Right ventricle myocardium superior (tissue), 1 donor: ENCODE data around the gene FLT1. TPM values are rescaled to one million over a fixed set of nuclear protein-coding genes. Genes with fewer than 3 reads are reported as not detected.

Experiments used
- ATAC-seq: fragments of 200-7000 bp; cut with Tn5 transposase; one replicate; pipeline ENCODE4 v1.9.1; 2020; ENCODE audit warnings: mild to moderate bottlenecking; ENCODE audit not compliant: poor library complexity
- DNase-seq: peaks from one replicate; pipeline ENCODE4 v3.0.0-alpha.2; 2020
- intact Hi-C: fragments of 100-400 bp; cut with DNase I; formaldehyde crosslinking; loops from one replicate; pipeline ENCODE4 v1.11.2; 2022
- total RNA-seq: library from RNA; stranded (reverse); fragmentation: NEBNext Ultra II Directional; extraction: Animal tissue kit (Norgen Biotek cat#: 25700); gene quantifications from one replicate; pipeline ENCODE4 v1.2.1, GENCODE V29; 2021
- donor health status: DM: no; HTN: yes; CAD: no; lungs with severe emphysema.

FLT1 gene
- total RNA-seq, 1 donor from 2014 or later = 42.0 TPM

DNA sequence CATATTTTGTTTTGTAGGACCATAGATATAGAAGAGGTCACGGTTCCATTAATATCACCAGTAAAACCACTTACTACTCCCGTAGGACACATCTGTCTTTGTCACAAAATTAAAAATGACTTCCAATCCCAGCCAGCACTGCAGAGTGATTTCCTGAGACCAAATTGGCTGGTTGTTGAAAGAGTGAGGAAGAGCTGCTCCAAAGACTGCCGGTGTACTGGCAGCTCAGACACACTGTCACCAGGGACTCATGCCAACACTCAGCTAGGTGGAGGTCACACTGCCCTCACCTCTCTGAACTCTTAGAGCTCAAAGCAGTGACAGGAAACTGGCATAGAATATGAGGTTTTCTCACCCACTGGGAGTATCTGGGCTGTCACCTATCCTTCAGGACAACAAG lies 52.1 kb downstream of the FLT1 start:
- intact Hi-C loops = no loop called here
- no peak for DNase-seq
- peak; percentile 90 for ATAC-seq

DNA sequence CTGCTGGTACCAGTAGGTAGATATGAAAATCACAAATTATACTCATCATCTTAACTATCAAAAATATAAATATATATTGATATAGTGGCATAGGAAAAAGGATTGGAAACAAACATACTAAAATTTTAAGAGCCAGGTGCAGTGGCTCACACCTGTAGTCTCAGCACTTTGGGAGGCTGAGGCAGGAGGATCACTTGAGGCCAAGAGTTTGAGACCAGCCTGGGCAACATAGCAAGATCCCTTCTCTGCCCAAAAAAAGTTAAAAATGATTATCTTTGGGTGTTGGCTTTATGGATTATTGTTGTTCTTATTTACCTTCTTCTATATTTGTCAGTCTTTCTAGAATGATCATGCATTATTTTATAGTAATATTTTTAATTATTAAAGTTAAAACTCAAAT lies 53.4 kb downstream of the FLT1 start:
- no peak for ATAC-seq
- intact Hi-C loops = no loop called here
- no peak for DNase-seq

DNA sequence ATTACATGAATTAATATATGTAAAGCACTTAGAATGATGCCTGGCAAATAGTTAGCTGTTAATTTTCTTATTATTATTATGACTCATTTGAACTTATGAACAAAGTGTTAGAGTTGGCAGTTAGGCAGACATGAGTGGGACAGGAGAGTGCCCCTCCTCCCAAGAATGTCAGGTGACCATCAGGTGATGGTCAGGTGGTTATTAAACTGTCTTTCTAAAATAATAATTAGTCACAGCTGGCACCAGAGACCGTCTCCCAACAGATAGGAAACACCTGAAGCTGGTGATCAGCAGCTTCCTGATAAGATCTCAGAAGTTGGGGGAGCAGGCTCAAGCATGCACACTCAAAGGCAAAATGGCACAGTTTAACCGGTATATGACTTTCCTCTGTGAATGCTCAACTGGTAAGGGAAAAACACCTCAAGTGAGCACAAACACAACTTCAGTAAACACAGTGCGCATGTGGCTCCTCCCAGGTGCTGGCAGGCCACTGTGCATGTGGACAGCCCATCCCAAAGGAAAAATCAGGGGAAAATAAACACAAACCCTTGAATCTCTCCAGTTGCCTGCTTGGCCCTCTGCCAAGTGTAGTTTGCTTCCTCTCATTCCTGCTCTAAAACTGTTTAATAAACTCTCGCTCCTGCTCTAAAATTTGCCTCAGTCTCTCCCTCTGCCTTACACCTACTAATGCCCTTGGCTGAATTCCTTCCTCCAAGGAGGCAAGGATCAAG lies 54.0 kb downstream of the FLT1 start:
- DNase-seq (no peak), ATAC-seq (no peak)
- intact Hi-C loops = no loop called here

DNA sequence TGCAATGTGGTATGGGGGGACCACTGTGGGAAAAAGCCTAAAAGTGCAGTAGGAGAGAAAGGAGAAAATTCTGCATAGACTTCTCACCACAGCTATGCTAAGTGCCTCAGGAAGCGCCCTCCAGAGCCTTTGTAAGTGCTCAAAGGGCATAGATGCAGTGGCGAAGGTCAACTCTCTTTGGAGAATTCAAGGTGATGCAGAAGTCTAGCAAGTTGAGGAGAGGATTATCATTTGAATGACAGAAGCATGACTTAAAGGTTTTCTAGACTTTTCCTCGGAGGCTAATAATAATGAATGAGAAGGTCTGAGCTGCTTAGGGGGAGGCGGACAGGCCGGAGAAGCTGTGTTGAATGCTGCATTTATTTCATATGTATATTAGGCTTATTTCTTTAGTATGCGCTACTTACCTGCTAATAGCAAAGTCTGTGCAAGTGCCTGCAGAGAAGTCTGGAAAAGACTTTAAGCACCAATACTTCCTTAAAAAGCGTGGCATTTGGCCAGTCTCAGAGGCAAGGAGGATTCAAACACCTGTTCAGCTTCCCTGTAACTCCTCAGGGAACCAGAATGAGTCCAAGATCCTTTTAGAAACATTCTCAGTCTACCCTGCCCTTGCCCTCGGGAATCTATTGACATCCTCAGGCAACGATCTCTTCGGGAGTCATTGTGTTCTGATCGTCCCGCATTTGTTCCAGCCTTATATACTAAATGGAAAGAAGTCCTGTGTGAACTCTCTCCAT lies 56.2 kb downstream of the FLT1 start:
- intact Hi-C loops = no loop called here
- no peak for ATAC-seq

DNA sequence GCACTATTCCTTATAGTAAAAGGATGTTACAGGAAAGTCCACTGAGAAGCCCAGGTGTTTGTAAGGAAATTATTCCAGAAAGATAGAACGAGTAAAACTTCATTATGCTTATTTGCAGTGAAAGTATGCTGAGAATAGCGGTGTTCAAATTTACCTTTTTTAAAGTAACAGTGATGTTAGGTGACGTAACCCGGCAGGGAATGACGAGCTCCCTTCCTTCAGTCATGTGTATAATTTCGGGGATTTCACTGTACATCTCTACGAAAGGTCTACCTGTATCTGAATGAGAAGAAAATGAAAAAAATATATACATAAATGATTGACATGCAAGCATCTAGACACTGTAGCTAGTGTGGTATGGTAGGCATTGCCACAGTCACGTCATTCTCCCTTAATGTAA lies 56.9 kb downstream of the FLT1 start:
- intact Hi-C loops = no loop called here
- no peak for ATAC-seq
- no peak for DNase-seq

More for the DNA sequence above, 56.2 kb downstream of the FLT1 start:
- DNase-seq = no peak

DNA sequence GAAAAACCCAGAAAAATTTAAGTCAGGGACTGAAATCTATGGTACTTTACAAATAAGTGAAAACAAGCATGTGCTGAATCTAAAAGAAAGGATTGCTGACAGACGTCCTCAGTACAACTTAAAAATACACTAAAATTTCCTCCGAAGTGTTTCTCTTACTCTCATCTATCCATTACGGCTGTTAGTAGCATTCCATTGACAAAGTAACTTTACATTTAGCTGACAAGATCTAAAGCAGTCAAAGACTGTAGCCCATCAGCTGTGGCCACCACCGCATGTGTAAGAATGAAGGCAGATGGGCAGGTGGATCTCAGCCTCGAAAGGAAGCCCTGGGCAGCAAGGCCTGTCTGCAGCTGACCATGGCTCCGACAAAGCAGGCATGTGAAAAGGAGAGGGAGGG lies 59.0 kb downstream of the FLT1 start:
- ATAC-seq (no peak), DNase-seq (no peak)
- intact Hi-C loops = no loop called here

DNA sequence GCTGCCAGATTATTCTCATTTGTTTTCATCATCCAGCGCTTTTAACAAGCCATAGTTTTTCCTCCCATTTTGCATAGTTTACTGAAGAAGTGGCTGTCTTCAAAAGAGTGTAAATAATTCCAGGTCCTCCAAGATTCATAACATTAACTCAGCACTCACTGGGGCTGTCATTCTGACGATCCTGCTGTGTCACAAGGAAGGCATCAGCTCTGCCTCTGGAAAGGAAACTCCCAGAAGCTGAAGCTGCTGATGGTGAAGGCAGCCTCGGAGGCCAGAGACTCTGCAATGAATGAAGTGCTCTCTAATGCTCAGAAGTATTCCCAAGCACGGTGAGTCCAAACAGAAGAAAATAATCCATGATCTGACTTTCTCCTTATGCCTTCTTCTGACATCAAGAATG lies 60.0 kb downstream of the FLT1 start:
- no peak for DNase-seq
- intact Hi-C loops = no loop called here
- no peak for ATAC-seq

DNA sequence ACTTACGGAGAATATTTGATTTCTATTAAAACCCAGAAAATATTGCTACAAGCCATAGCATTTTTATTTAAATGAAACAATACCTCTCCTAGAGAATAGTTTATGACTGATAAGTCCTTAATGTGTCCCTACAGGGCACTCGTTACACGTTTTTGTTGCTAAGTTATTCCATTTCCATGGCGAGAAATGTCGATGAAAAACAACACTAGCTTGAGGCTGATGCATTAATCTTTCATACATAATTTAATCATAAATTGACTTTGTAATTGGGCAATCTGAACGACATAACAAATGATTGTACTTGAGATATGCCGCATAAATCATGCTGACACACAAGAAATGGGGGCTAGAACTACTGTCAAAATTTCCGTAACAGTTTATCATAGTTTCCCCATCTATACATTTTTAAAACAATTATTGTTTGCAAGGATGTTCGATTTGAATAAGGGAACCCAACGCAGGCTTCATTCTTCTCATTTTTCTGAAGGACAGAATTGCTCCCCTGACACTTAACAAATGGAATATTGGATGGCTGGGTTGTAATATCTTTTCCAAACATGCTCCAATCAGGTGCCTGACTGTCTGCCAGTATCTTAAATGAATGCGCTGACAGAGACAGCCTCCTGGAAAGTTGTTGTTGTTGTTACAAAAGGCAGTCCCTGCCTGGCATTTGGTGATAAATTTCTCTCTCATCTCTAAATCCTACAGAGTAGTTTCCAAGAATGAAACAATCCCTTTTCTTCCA lies 61.9 kb downstream of the FLT1 start:
- ATAC-seq (no peak), DNase-seq (no peak)
- intact Hi-C loops = no loop called here

DNA sequence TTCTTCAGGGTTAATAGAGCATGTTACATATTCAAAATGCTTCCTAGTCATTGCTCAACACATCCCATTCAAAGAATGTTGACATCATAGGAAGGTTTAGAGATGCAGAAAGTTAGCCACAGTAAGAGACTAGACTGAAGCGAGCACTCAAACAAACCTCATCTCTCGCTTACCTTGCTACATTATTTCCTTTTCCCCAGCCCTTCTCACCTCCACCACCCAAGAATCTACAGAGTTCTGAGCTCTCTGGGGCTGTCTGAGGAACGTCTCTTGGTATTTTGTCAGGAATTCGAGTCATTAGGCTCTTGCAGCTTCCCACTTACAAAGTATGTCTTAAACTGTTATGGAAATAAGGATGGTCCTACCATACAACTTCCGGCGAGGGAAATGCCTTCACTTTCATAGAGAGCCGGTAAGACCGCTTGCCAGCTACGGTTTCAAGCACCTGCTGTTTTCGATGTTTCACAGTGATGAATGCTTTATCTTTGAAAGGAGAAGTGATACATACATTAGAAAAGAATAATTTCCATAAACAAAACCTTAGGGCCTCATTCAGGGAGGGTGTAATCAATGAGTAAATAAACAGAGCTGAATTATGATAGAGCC lies 65.1 kb downstream of the FLT1 start:
- DNase-seq (no peak), ATAC-seq (no peak)
- intact Hi-C loops = no loop called here

DNA sequence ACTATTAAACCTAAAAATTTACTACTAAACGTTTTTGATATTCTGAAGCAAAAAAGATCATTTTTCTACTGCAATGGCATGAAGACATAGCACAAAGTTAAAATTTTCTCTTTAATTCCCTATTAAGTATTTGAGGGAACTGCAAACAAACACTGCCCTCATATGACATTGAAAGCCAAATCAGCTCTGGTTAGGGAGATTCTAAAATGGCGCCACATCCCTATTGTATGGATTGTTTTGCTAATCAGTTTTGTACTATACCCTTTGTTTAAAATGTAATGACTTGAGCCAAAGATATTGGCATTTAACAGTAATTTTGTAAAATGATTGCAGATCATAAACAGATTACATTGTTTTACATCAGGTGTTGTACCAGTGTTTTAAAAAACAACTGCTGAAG lies 65.8 kb downstream of the FLT1 start:
- DNase-seq = no peak
- intact Hi-C loops = no loop called here
- no peak for ATAC-seq

DNA sequence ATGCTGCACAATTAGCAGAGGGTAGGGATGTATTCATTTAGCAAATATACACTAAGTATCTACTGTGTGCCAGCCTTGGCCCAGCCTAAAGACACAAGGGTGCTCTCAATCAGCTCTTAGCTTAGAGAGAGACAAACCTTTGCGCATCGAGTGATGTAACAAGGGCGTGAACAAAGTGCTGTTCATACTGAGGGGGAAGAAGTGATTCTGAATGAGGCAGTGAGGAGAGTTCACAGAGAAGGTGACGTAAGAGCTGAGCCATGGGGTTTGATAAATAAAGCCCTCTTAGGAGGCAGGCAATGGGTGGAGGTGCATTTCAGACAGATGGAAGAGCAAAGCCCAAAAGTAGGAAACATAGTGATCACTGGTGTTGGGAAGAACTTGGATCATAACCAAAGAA lies 68.5 kb downstream of the FLT1 start:
- no peak for ATAC-seq
- DNase-seq = no peak
- intact Hi-C loops = no loop called here

DNA sequence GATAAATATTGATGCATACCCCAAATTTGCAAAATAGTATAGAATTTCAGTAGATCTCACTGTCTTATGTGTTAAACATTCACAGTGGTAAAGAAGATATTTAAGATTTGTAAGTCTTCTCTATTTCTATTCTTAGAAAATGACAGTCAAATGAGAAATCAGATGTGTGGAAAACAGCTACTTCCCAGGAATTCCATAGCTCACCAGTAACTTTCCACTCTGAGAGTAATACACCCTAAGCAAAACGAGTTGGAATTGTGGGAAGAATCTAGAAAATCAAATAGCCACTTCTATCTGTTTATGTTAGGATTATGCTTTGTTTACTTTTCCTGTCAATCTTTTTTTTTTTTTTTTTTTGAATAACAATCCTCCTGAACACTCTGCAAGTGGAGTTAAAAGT lies 69.1 kb downstream of the FLT1 start:
- ATAC-seq (no peak), DNase-seq (no peak)

DNA sequence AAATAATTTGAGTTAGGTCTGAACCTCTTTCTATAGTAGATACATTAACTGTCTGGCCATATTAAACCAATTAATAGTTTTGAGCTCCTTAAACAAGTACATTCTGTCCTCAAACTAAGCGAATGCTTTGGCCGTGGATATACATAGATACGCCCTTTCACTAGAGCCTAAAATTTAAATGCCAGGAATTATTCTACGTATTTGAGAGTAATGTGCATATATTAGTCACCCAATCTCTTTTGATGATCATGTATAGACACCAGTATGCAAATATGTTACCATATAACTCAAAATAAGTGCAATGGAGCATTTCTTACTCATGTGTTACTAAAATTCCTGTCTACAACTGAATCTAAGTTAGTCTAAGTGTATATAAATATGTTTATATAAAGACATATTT lies 70.4 kb downstream of the FLT1 start:
- ATAC-seq (no peak), DNase-seq (no peak)
- intact Hi-C loops = no loop called here

More for the DNA sequence above, 69.1 kb downstream of the FLT1 start:
- intact Hi-C loops = no loop called here

DNA sequence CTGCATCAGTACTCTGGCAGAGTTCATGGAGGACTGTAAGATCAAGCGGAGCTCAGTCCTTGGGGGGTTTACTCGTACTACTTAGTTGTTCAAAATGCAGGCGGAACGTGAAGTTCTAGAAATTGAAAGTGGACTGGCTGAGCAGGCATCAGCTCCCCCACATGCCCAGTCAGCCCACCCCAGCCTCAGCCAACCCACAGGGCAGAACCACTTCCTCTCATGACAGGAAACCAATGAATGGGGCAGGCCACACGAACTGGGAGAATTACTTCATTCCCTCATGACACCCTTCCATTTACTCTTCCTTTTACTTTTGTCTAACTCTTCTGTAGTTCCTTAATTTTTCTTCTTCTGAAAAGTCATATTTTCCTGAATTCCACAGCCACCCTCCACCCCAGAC lies 71.9 kb downstream of the FLT1 start:
- ATAC-seq (peak; percentile 62), DNase-seq (peak; percentile 50)
- intact Hi-C loops = no loop called here

DNA sequence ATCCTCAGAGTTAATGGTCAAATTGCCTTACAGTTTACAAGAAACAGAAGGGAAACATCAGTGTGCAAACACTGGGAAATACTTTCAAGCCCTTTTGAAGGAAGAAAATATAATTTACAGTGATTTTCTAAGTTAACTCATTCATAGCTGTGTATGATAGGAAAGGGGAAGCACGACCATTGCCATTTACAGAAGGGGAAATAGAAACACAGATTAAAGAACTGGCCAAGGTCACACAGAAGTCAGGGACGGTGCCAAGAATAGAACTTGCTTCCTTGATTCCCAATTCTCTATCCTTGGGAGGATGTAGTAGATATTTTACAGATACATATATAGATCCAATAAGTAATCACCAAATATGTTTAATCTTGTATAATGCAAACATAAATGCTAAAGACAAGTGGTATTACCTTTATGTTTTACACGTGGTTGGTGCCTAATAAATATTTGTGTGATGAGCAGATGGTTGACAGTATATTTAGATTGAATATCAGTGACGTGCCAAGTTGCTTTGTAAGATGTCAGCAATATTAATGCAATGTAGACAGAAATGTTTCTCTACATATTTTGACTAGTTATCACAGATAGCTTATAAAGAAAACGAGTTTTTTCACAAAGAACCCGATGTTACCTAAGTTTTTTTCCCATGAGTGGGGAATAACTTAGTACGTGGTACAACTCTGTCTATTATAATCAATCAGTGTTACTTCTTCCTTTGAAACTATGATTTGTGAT lies 73.1 kb downstream of the FLT1 start:
- no peak for DNase-seq
- no peak for ATAC-seq
- intact Hi-C loops = no loop called here

DNA sequence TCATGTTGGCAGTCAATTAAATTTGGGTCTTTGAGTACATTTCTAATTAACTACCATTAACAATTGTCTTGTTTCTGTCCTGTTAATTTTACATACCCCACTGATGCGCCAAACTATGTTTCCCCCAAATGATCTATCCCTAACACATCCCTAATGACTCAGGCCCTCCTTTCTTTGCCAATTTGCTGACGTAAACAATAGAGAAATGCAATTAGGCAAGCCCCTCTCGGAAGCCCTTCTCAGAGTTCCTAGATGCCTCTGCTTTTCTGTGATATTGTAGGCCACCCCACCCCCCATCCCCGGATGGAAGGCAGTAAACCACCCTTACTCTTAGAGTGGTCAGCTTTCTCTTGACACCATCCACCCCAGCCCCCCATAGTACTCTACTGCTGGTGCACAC lies 74.2 kb downstream of the FLT1 start:
- DNase-seq (no peak), ATAC-seq (no peak)
- intact Hi-C loops = no loop called here

DNA sequence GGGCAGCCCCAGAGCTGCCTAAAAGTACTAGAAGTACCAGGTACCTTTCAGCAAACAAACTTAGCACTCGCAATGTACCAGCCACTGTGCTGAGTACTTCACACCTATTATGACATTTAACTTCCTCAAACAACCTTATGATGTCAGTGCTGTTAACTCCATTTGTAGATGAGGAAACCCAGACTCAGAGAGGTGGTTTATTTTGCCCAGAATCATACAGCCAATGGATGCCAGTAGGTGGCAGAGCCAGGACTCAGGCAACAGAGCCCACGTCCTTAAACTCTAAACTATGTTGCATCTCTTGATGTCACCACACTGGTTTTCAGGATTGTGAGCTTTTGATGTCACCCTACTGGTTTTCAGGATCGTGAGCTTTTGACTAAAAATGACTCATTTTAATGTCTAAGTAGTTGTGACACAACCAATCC lies 78.9 kb downstream of the FLT1 start:
- intact Hi-C loops = no loop called here
- DNase-seq (no peak), ATAC-seq (no peak)

DNA sequence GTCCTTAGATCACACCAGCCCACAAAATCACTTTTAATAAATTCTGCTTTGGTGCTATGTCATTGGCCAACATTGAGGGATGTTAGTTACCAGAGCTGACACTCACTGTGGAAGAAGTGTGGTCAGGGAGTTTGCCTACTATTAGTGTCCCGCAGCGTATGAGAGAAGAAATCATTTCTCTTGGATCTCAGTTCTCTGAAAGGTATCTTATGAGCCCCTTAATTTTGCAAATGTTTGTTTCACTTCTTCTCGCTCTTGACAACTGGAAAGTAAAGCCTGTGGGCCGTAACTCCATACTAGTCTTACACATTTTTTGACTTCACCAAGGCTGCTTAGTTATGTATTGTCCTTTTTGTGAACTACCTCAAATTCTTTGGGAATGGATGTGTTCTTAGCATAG lies 80.9 kb downstream of the FLT1 start:
- intact Hi-C loops = no loop called here
- DNase-seq (no peak), ATAC-seq (no peak)

DNA sequence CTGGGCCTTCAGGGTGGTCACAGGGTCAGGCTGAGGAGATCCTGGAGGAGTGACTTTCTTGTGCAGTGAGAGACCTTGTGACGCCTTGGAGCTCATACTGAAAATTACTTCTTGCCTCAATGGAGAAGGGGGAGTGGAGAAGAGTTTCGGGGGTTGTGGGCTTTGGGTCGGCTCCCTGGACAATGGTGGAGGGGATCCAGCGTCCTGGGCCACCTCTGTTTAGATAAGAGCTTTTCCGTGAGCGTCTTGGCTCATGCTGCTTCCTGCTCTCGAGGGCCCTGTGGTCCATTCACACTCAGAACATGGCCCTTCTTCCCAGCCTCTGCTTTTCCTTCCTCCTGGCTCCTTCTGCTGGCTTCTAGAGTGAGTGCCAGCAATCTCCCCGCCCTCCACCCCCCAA lies 81.9 kb downstream of the FLT1 start:
- intact Hi-C loops = no loop called here
- ATAC-seq = peak; percentile 37
- peak; percentile 51 for DNase-seq
